ENCODE measurements around the gene TXK.

The TXK gene

DNA sequence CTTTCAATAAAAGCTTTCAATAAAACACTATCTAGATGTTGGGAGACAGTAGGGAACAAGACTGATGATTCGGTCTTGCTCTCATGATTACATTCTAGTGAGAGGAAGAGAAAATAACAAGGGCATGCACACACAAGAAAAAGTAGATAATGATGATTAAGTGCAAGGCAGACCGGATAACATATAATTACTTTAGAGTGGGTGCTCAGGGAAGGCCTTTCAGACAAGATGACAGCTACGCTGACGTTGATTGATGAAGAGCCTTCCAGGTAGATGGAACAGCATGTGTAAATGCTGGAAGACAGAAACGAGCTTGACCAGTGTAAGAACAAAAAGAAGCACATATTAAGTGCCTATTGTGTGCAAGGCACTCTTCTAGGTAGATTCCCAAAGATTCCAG lies 43.4 kb downstream of the TXK start:
- H3K4me2 ChIP-seq (ENCODE audit: low read depth, low read length, poor library complexity, severe bottlenecking), result no peak overlapping the region
- no peaks in the 10 kb centered on the region for H3K9me3 ChIP-seq (ENCODE audit: insufficient read depth, low read length)
- no peaks in the 10 kb centered on the region for H3F3A ChIP-seq (ENCODE audit: insufficient read depth)
- H3K9me2 ChIP-seq (replicated peaks; ENCODE audit: insufficient read depth, low read length), result no peaks in the 10 kb centered on the region
- H3K36me3 ChIP-seq (ENCODE audit: low read length), result no peaks in the 10 kb centered on the region; the same call in 1 of the 2 replicates
- H3K27me3 ChIP-seq (ENCODE audit: low read length), result no peaks in the 10 kb centered on the region
- H4K20me1 ChIP-seq (ENCODE audit: low read depth, low read length), result no peaks in the 10 kb centered on the region
- no peak overlapping the region for H3K27ac ChIP-seq (ENCODE audit: low read depth, low read length)
- no peak overlapping the region for H2AFZ ChIP-seq (ENCODE audit: low read depth, low read length, severe bottlenecking)
- no peak overlapping the region for H3K4me3 ChIP-seq (ENCODE audit: insufficient read depth, low read length, poor library complexity, severe bottlenecking)
- no peak overlapping the region for H3K9ac ChIP-seq (ENCODE audit: low read length)
- TF ChIP-seq, protein P1, sequence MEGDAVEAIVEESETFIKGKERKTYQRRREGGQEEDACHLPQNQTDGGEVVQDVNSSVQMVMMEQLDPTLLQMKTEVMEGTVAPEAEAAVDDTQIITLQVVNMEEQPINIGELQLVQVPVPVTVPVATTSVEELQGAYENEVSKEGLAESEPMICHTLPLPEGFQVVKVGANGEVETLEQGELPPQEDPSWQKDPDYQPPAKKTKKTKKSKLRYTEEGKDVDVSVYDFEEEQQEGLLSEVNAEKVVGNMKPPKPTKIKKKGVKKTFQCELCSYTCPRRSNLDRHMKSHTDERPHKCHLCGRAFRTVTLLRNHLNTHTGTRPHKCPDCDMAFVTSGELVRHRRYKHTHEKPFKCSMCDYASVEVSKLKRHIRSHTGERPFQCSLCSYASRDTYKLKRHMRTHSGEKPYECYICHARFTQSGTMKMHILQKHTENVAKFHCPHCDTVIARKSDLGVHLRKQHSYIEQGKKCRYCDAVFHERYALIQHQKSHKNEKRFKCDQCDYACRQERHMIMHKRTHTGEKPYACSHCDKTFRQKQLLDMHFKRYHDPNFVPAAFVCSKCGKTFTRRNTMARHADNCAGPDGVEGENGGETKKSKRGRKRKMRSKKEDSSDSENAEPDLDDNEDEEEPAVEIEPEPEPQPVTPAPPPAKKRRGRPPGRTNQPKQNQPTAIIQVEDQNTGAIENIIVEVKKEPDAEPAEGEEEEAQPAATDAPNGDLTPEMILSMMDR (IDR thresholded peaks at IDR 0.05; ENCODE audit: insufficient read depth, low read length, poor library complexity, severe bottlenecking), result no peak
- no peak for TF ChIP-seq EZH2phosphoT487 (conservative IDR thresholded peaks at IDR 0.05; ENCODE audit: low read length)
- no peaks in the 10 kb centered on the region for H3K79me2 ChIP-seq (ENCODE audit: insufficient read depth, low read length)

DNA sequence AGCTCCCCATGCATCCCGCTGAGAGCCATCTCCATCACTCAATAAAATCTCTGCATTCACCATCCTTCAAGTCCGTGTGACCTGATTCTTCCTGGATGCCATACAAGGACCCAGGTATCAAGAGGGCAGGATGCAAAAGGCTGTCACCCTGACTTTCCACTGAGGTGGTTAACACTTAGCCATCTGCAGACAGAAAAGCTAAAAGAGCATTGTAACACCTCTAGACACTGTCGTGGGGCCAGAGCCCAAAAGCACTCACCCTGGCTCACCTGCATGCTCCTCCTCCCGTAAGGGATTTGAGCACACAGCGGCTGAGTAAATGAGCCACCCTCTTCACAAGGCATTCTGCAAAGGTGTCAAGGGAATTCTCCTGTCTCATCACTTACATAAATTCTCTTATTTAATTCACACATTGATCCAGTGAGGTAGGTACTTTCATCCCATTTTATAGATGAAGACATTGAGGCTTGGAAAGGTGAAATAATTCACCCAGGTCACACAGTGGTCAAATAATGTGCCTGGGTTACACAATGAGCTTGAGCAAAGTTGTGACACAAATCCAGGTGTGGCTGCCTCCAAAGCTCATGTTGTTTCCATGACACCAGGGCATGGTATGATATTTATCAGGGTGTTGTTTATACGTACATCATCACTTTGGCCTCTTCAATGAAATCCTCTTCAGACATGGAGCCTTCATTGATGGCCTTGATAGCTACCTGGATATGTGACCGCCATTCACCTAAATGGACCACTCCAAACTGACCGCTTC lies 48.0 kb downstream of the TXK start:
- Histone ChIP-seq H2AFZ (ENCODE audit: low read depth, low read length, severe bottlenecking) (no peak overlapping the region), H3K4me2 (ENCODE audit: low read depth, low read length, poor library complexity, severe bottlenecking) (no peak overlapping the region), H3K79me2 (ENCODE audit: insufficient read depth, low read length) (no peaks in the 10 kb centered on the region), H3K27me3 (ENCODE audit: low read length) (no peaks in the 10 kb centered on the region), H3K27ac (ENCODE audit: low read depth, low read length) (no peak overlapping the region), H3K9me3 (ENCODE audit: insufficient read depth, low read length) (no peaks in the 10 kb centered on the region), H3K4me3 (ENCODE audit: insufficient read depth, low read length, poor library complexity, severe bottlenecking) (no peak overlapping the region), H3F3A (ENCODE audit: insufficient read depth) (no peaks in the 10 kb centered on the region), H4K20me1 (ENCODE audit: low read depth, low read length) (no peaks in the 10 kb centered on the region), H3K9me2 (replicated peaks; ENCODE audit: insufficient read depth, low read length) (no peaks in the 10 kb centered on the region), H3K36me3 (ENCODE audit: low read length) (no peaks in the 10 kb centered on the region), H3K9ac (ENCODE audit: low read length) (no peak overlapping the region)
- TF ChIP-seq, protein P1 (IDR thresholded peaks at IDR 0.05; ENCODE audit: insufficient read depth, low read length, poor library complexity, severe bottlenecking), result no peak
- no peak for TF ChIP-seq EZH2phosphoT487 (conservative IDR thresholded peaks at IDR 0.05; ENCODE audit: low read length)

DNA sequence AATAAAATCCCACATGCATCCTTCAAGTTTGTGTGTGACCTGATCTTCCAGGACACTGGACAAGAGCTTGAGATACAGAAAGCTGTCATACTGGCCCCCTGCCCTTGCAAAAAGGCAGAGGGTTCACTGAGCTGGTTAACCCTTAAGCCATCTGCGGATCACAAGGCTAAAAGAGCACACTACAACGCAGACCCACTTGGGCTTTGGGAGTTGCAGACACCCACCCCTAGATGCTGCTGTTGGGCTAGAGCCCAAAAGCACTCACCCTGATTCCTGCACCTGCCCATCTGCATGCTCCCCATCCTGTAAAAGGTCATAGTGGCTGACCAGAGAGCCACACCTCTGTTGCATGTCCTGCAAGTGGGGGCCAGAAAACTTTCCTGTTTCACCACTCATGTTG lies 51.1 kb downstream of the TXK start:
- TF ChIP-seq, protein P1 (IDR thresholded peaks at IDR 0.05; ENCODE audit: insufficient read depth, low read length, poor library complexity, severe bottlenecking), result no peak
- TF ChIP-seq EZH2phosphoT487 (conservative IDR thresholded peaks at IDR 0.05; ENCODE audit: low read length), result no peak
- Histone ChIP-seq H4K20me1 (ENCODE audit: low read depth, low read length) (no peaks in the 10 kb centered on the region), H3K9ac (ENCODE audit: low read length) (no peak overlapping the region), H3K4me2 (ENCODE audit: low read depth, low read length, poor library complexity, severe bottlenecking) (no peak overlapping the region), H3K9me3 (ENCODE audit: insufficient read depth, low read length) (no peaks in the 10 kb centered on the region), H3K27ac (ENCODE audit: low read depth, low read length) (no peak overlapping the region), H3K27me3 (ENCODE audit: low read length) (no peaks in the 10 kb centered on the region), H3K79me2 (ENCODE audit: insufficient read depth, low read length) (no peaks in the 10 kb centered on the region), H3K36me3 (ENCODE audit: low read length) (no peaks in the 10 kb centered on the region), H3F3A (ENCODE audit: insufficient read depth) (no peaks in the 10 kb centered on the region), H2AFZ (ENCODE audit: low read depth, low read length, severe bottlenecking) (no peak overlapping the region), H3K4me3 (ENCODE audit: insufficient read depth, low read length, poor library complexity, severe bottlenecking) (no peak overlapping the region), H3K9me2 (replicated peaks; ENCODE audit: insufficient read depth, low read length) (no peaks in the 10 kb centered on the region)
